ENCODE measurements around the gene RIMBP2. TPM values are rescaled to one million over a fixed set of nuclear protein-coding genes. Genes with fewer than 3 reads are reported as not detected.

Gene RIMBP2
- polyA plus RNA-seq, 1 of the 3 experiments (the other 2 are of a cell fraction): 0.90 TPM

DNA sequence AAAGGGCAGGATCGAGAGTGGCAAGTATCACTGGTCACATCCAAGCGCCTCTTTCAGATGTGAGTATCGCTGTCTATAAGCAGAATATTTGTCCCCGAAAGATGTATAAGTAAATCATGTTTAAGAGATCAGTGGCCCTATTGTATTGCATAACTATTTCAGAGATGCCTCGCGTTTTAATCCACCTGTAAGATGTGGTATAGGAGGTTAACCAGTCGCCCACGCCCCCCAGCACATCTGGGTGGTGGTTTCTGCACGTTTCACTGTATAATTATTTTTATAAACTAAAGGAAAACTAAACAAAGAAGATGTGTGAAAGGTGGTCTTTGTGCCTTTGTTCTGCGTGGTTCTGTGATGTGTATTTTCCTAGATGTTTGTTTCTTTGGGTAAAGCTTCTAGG, 28.9 kb downstream of the RIMBP2 start:
- Histone ChIP-seq H3K79me2 (ENCODE audit: insufficient read depth) (no peaks in the 10 kb centered on the region), H3K27ac (ENCODE audit: low read depth in 2 of 2, low read length in 1 of 2) (peak overlapping the region in 1 of 2 experiments; percentile 39; a peak in 1 of 4 replicates), H3K36me3 (replicated peaks in 1 of 2; ENCODE audit: control insufficient read depth in 1 of 2, insufficient read depth in 2 of 2, low read length in 1 of 2) (no peaks in the 10 kb centered on the region), H3K9me2 (no peaks in the 10 kb centered on the region), H3K9ac (no peak overlapping the region), H3K4me1 (ENCODE audit: control insufficient read depth in 1 of 2, insufficient read depth in 2 of 2, low read depth in 1 of 2, low read length in 1 of 2) (peaks cover 0 to 57% of the 10 kb centered on the region in 2 experiments; a peak in 1 of 4 replicates), H3K9me3 (no peaks in the 10 kb centered on the region), H3K4me3 (ENCODE audit: low read depth in 2 of 2, low read length in 1 of 2) (no peak overlapping the region), H3K4me2 (no peak overlapping the region), H3F3A (replicated peaks; ENCODE audit: insufficient read depth) (no peaks in the 10 kb centered on the region), H2AFZ (ENCODE audit: low read depth) (no peak overlapping the region), H3K27me3 (ENCODE audit: insufficient read depth) (no peaks in the 10 kb centered on the region), H4K20me1 (ENCODE audit: insufficient read depth) (no peaks in the 10 kb centered on the region)
- TF ChIP-seq NRF1 (IDR thresholded peaks at IDR 0.05; ENCODE audit: low read depth, low read length) (no peak), SIN3A (IDR thresholded peaks at IDR 0.05; ENCODE audit: borderline replicate concordance, low read depth, low read length) (no peak), SMC3 (IDR thresholded peaks at IDR 0.05; ENCODE audit: low read depth, low read length) (no peak), NFIC (IDR thresholded peaks at IDR 0.05; ENCODE audit: borderline replicate concordance) (no peak), GATA2 (CRISPR knock-in tag; IDR thresholded peaks at IDR 0.05) (no peak), JUND (IDR thresholded peaks at IDR 0.05) (no peak), RCOR1 (IDR thresholded peaks at IDR 0.05; ENCODE audit: low read length) (no peak), CHD2 (IDR thresholded peaks at IDR 0.05; ENCODE audit: low read length, partially characterized antibody) (no peak), GABPA (IDR thresholded peaks at IDR 0.05; ENCODE audit: low read depth) (no peak), ELF1 (IDR thresholded peaks at IDR 0.05) (no peak), YY1 (IDR thresholded peaks at IDR 0.05; ENCODE audit: low read depth) (no peak), MEF2A (IDR thresholded peaks at IDR 0.05; ENCODE audit: borderline replicate concordance, low read depth) (no peak)
- TF ChIP-seq, protein P1, sequence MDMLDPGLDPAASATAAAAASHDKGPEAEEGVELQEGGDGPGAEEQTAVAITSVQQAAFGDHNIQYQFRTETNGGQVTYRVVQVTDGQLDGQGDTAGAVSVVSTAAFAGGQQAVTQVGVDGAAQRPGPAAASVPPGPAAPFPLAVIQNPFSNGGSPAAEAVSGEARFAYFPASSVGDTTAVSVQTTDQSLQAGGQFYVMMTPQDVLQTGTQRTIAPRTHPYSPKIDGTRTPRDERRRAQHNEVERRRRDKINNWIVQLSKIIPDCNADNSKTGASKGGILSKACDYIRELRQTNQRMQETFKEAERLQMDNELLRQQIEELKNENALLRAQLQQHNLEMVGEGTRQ (IDR thresholded peaks at IDR 0.05; ENCODE audit: borderline replicate concordance, low read depth, low read length): no peak
- TF ChIP-seq, protein P2, sequence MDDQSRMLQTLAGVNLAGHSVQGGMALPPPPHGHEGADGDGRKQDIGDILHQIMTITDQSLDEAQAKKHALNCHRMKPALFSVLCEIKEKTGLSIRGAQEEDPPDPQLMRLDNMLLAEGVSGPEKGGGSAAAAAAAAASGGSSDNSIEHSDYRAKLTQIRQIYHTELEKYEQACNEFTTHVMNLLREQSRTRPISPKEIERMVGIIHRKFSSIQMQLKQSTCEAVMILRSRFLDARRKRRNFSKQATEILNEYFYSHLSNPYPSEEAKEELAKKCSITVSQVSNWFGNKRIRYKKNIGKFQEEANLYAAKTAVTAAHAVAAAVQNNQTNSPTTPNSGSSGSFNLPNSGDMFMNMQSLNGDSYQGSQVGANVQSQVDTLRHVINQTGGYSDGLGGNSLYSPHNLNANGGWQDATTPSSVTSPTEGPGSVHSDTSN (IDR thresholded peaks at IDR 0.05): no peak
- TF ChIP-seq, protein P3, sequence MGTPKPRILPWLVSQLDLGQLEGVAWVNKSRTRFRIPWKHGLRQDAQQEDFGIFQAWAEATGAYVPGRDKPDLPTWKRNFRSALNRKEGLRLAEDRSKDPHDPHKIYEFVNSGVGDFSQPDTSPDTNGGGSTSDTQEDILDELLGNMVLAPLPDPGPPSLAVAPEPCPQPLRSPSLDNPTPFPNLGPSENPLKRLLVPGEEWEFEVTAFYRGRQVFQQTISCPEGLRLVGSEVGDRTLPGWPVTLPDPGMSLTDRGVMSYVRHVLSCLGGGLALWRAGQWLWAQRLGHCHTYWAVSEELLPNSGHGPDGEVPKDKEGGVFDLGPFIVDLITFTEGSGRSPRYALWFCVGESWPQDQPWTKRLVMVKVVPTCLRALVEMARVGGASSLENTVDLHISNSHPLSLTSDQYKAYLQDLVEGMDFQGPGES (IDR thresholded peaks at IDR 0.05; ENCODE audit: low read depth, low read length): no peak
- TF ChIP-seq, protein P4, sequence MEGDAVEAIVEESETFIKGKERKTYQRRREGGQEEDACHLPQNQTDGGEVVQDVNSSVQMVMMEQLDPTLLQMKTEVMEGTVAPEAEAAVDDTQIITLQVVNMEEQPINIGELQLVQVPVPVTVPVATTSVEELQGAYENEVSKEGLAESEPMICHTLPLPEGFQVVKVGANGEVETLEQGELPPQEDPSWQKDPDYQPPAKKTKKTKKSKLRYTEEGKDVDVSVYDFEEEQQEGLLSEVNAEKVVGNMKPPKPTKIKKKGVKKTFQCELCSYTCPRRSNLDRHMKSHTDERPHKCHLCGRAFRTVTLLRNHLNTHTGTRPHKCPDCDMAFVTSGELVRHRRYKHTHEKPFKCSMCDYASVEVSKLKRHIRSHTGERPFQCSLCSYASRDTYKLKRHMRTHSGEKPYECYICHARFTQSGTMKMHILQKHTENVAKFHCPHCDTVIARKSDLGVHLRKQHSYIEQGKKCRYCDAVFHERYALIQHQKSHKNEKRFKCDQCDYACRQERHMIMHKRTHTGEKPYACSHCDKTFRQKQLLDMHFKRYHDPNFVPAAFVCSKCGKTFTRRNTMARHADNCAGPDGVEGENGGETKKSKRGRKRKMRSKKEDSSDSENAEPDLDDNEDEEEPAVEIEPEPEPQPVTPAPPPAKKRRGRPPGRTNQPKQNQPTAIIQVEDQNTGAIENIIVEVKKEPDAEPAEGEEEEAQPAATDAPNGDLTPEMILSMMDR (IDR thresholded peaks at IDR 0.05): no peak
- TF ChIP-seq, protein P5, sequence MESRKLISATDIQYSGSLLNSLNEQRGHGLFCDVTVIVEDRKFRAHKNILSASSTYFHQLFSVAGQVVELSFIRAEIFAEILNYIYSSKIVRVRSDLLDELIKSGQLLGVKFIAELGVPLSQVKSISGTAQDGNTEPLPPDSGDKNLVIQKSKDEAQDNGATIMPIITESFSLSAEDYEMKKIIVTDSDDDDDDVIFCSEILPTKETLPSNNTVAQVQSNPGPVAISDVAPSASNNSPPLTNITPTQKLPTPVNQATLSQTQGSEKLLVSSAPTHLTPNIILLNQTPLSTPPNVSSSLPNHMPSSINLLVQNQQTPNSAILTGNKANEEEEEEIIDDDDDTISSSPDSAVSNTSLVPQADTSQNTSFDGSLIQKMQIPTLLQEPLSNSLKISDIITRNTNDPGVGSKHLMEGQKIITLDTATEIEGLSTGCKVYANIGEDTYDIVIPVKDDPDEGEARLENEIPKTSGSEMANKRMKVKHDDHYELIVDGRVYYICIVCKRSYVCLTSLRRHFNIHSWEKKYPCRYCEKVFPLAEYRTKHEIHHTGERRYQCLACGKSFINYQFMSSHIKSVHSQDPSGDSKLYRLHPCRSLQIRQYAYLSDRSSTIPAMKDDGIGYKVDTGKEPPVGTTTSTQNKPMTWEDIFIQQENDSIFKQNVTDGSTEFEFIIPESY (IDR thresholded peaks at IDR 0.05; ENCODE audit: borderline replicate concordance, low read depth): no peak
- TF ChIP-seq, protein P6, sequence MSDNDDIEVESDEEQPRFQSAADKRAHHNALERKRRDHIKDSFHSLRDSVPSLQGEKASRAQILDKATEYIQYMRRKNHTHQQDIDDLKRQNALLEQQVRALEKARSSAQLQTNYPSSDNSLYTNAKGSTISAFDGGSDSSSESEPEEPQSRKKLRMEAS (IDR thresholded peaks at IDR 0.05; ENCODE audit: low read depth): no peak
- DNase-seq: no peak
- ChIA-PET CTCF (interaction anchor here (1.1 kb wide), 1 partner anchor 13 kb away, joined by 3 read pairs; no protein-coding TSS in a partner anchor), POLR2A (no interaction called here)
- 43% methylated on average over 10 of the region's 10 CpGs for WGBS (ENCODE audit: low lambda C conversion rate)

Measured in SK-N-SH (cell line).